ENCODE measurements around the gene CLCN7. TPM values are rescaled to one million over a fixed set of nuclear protein-coding genes. Genes with fewer than 3 reads are reported as not detected.

Gene CLCN7
- total and polyA plus RNA-seq, 9 of the 15 experiments (the other 6 are each of a cell fraction or from before 2014, with no cell fraction given): 0.06 to 126 (median 18.7) TPM

GRCh38 chr16:1453316-1453715, 21.5 kb downstream of the CLCN7 start:
- H3K9me1 ChIP-seq (ENCODE audit: control insufficient read depth, insufficient read depth, low read length): peaks cover 2% of the 10 kb centered on the region
- CTCF ChIA-PET (ENCODE audit: low intra/inter-chr PET ratio): interaction anchor here (0.6 kb wide), 1 partner anchor 659 kb away, joined by 3 read pairs; no protein-coding TSS in a partner anchor
- in situ Hi-C loops (cut with MboI) (no loop called here), intact Hi-C loops (cut with micrococcal nuclease) (no loop called here)
- no peak overlapping the region; a peak in 1 of 4 replicates for H3K9ac ChIP-seq (ENCODE audit: insufficient read depth in 1 of 2, low read depth in 2 of 2, low read length in 2 of 2)
- FAIRE-seq (no peak), DNase-seq (ENCODE audit: extremely low read depth in 1 of 4, low spot score in 3 of 4) (no peak), ATAC-seq (no peak)
- peaks cover 83% of the 10 kb centered on the region; the same call in 2 of the 3 replicates for H3K36me3 ChIP-seq (ENCODE audit: control insufficient read depth, insufficient read depth, low read length)
- no peaks in the 10 kb centered on the region for H4K20me1 ChIP-seq (replicated peaks; ENCODE audit: control insufficient read depth, insufficient read depth, low read length)
- no peak overlapping the region for H3K27ac ChIP-seq (ENCODE audit: extremely low read depth, low read depth, low read length)
- WGBS (ENCODE audit: insufficient coverage, low coverage, missing lambda C conversion rate): 94% methylated on average over 13 of the region's 19 CpGs
- no peak for TF ChIP-seq CBX5 (IDR thresholded peaks at IDR 0.05; ENCODE audit: borderline replicate concordance, low read depth)
- no peaks in the 10 kb centered on the region for H3K79me2 ChIP-seq (ENCODE audit: control insufficient read depth, insufficient read depth, low read length)
- POLR2A ChIA-PET: interaction anchor here (1.4 kb wide), 1 partner anchor 9 kb away, joined by 4 read pairs; no protein-coding TSS in a partner anchor
- H3K27me3 ChIP-seq (ENCODE audit: control insufficient read depth in 2 of 2, insufficient read depth in 2 of 2, low read length in 2 of 2): no peaks in the 10 kb centered on the region
- H3K4me1 ChIP-seq (replicated peaks in 1 of 2; ENCODE audit: control insufficient read depth in 2 of 2, insufficient read depth in 2 of 2, low read length in 2 of 2): peaks cover 0 to 19% of the 10 kb centered on the region in 2 experiments; a peak in 2 of 5 replicates
- no peaks in the 10 kb centered on the region for H3K9me3 ChIP-seq (replicated peaks; ENCODE audit: control insufficient read depth, insufficient read depth, low read depth, low read length)
- BruUV-seq (replicated peaks): TSS peak; percentile 31
- H3K4me2 ChIP-seq (ENCODE audit: insufficient read depth, low read length): no peak overlapping the region
- no peak overlapping the region for H3K4me3 ChIP-seq
- no peak overlapping the region for H2AFZ ChIP-seq (ENCODE audit: low read depth, low read length)

- ChIA-PET POLR2A (no interaction called here), CTCF (ENCODE audit: low intra/inter-chr PET ratio) (no interaction called here)
- Histone ChIP-seq H3K4me3 (no peak overlapping the region), H3K9me3 (replicated peaks; ENCODE audit: control insufficient read depth, insufficient read depth, low read depth, low read length) (no peaks in the 10 kb centered on the region), H3K36me3 (ENCODE audit: control insufficient read depth, insufficient read depth, low read length) (peaks cover 81% of the 10 kb centered on the region; the same call in 2 of the 3 replicates), H3K9me1 (ENCODE audit: control insufficient read depth, insufficient read depth, low read length) (peaks cover 2% of the 10 kb centered on the region), H2AFZ (ENCODE audit: low read depth, low read length) (no peak overlapping the region), H3K79me2 (ENCODE audit: control insufficient read depth, insufficient read depth, low read length) (no peaks in the 10 kb centered on the region), H3K9ac (ENCODE audit: insufficient read depth in 1 of 2, low read depth in 2 of 2, low read length in 2 of 2) (no peak overlapping the region; a peak in 1 of 4 replicates), H3K4me2 (ENCODE audit: insufficient read depth, low read length) (no peak overlapping the region), H3K4me1 (replicated peaks in 1 of 2; ENCODE audit: control insufficient read depth in 2 of 2, insufficient read depth in 2 of 2, low read length in 2 of 2) (peaks cover 0 to 17% of the 10 kb centered on the region in 2 experiments; a peak in 2 of 5 replicates), H3K27me3 (ENCODE audit: control insufficient read depth in 2 of 2, insufficient read depth in 2 of 2, low read length in 2 of 2) (no peaks in the 10 kb centered on the region), H4K20me1 (replicated peaks; ENCODE audit: control insufficient read depth, insufficient read depth, low read length) (no peaks in the 10 kb centered on the region), H3K27ac (ENCODE audit: extremely low read depth, low read depth, low read length) (no peak overlapping the region)
- FAIRE-seq (no peak), ATAC-seq (no peak), DNase-seq (ENCODE audit: extremely low read depth in 1 of 4, low spot score in 3 of 4) (no peak)
- in situ Hi-C loops (cut with MboI) (no loop called here), intact Hi-C loops (cut with micrococcal nuclease) (no loop called here)
- no TSS peak for BruUV-seq (replicated peaks)
- WGBS (ENCODE audit: insufficient coverage, low coverage, missing lambda C conversion rate): 86% methylated on average over 8 of the region's 20 CpGs
- no peak for TF ChIP-seq SRSF3 (IDR thresholded peaks at IDR 0.05; ENCODE audit: insufficient read depth, low read length)
- no peak for TF ChIP-seq MEIS2 (IDR thresholded peaks at IDR 0.05; ENCODE audit: partially characterized antibody)
- TF ChIP-seq ZNF696 (CRISPR knock-in tag; conservative IDR thresholded peaks at IDR 0.05): no peak
- no peak for TF ChIP-seq ZBTB43 (CRISPR knock-in tag; IDR thresholded peaks at IDR 0.05)
- TF ChIP-seq ZNF24 (IDR thresholded peaks at IDR 0.05): no peak
- no peak for TF ChIP-seq HES1 (IDR thresholded peaks at IDR 0.05; ENCODE audit: low read depth)
- TF ChIP-seq ZFP36 (IDR thresholded peaks at IDR 0.05; ENCODE audit: low read depth, low read length, partially characterized antibody): no peak
- no peak for TF ChIP-seq MYC (IDR thresholded peaks at IDR 0.05; ENCODE audit: low read depth, low read length)
- TF ChIP-seq MYC (CRISPR knock-in tag; IDR thresholded peaks at IDR 0.05; ENCODE audit: borderline replicate concordance, low read depth): no peak
- TF ChIP-seq EP300 (IDR thresholded peaks at IDR 0.05; ENCODE audit: low read length): no peak
- no peak for TF ChIP-seq HDAC2 (IDR thresholded peaks at IDR 0.05)
- no peak for TF ChIP-seq PKNOX1 (IDR thresholded peaks at IDR 0.05)
- no peak for TF ChIP-seq HIVEP1 (CRISPR knock-in tag; IDR thresholded peaks at IDR 0.05)
- TF ChIP-seq POLR3A (IDR thresholded peaks at IDR 0.05; ENCODE audit: borderline replicate concordance, extremely low read depth, insufficient read depth, insufficient read length): no peak
Observed at GRCh38 chr16:1452530-1452929, 22.3 kb downstream of the CLCN7 start.

Measured in K562 (cell line).